ENCODE measurements around the gene UBXN10. TPM values are rescaled to one million over a fixed set of nuclear protein-coding genes. Genes with fewer than 3 reads are reported as not detected.

The UBXN10 gene
- total RNA-seq, 1 experiment from 2014 or later = 0.73 TPM

DNA sequence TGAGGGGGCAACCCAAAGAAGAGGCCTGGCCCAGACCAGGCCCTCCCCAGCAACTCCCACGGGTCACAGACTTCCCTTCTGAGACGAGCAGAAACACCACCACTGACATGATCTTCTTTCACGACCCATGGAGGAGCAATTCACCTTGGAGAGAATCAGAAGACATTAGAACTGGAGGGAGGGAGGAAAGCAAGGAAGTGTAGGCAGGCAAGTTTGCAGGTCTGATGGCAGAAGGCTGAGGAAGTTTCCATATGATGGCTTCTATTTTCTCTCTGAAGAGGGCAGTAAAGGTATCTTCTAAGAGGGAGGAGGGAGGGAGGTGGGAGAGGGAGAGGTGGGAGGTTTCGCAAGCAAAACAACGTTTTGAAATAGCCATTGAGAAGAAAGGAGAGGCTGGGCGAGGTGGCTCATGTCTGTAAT is 1.4 kb upstream of the UBXN10 start:
- H3K36me3 ChIP-seq (replicated peaks; ENCODE audit: control insufficient read depth, insufficient read depth, low read length) = no peaks in the 10 kb centered on the region
- DNase-seq = no peak
- peaks cover 28% of the 10 kb centered on the region for H3K27me3 ChIP-seq (ENCODE audit: control insufficient read depth, insufficient read depth, low read length)
- H3K4me3 ChIP-seq (ENCODE audit: insufficient read depth, low read depth, low read length) = no peak overlapping the region

DNA sequence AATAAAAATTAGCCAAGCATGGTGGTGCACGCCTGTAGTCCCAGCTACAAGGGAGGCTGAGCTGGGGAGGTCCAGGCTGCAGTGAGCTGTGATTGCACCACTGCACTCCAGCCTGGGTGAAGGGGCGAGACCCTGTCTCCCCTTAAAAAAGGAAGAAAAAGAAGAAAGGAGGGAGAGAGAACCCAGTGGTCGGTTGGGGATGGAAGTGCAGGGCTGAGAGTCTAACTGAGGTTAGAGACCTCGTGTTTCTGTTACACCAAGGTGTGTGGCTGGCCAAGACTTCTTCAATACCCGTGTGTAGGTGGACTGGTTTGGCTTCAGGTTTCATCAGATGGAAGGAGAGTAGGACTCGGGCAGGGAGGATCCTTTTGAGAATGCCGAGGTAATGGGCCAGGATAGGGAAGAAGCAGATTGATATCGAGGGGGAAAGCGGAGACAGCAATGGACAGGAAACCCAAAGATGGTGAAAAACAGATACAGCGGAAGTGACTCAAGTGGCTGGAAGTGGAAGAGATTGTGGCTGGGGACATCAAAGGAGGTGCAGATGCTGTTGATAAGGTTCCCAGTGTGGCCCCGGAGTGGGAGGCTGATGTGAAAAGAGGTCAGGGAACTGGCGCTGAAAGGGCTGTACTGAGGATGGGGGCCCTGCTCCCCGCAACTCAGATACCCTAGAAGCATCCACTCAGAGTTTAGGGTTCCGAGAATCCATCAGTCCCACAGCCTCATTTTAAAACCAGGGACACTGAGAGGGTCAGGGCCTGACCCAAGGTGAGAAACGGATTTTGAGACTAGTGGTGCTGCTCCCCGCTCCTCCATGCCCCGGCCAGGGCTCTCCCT is 681 bp upstream of the UBXN10 start:
- Histone ChIP-seq H3K4me3 (ENCODE audit: insufficient read depth, low read depth, low read length) (peak overlapping the region; percentile 61), H3K27me3 (ENCODE audit: control insufficient read depth, insufficient read depth, low read length) (peaks cover 28% of the 10 kb centered on the region), H3K36me3 (replicated peaks; ENCODE audit: control insufficient read depth, insufficient read depth, low read length) (no peaks in the 10 kb centered on the region)
- DNase-seq = no peak

DNA sequence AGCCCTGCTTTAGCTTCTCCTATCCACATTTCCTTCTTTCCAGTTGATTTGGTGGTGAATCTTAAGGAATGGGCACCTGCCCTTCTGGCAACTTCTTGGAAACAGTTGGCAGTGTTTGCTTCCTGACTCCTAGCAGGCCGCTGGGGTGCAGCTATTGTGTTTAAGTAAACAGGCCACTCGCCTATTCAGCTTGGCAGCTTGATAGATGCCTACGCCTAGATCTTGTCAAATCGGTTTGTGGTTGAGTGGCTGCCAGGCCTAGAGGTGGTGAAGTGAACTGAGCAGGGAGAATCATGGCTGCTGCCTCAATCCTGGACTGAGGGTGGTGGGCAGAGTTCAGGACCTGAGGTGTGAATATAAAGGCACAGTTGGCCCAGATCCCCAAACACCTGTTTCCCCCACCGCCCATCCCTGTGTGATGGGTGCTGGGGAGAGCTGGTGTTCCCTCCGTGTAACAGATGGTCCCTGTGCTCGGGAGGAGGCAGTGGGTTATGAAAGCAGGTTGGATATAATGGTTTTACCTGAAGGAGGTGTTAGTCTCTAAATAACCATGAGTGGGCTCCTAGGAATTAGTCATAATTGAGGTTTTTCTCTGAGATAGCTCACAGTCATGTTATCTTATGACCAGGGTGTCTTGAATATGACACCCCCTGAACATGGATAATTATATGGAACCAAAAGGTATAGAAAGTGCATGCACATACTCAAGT is 1.4 kb downstream of the UBXN10 start:
- no peaks in the 10 kb centered on the region for H3K36me3 ChIP-seq (replicated peaks; ENCODE audit: control insufficient read depth, insufficient read depth, low read length)
- no peak for DNase-seq
- H3K27me3 ChIP-seq (ENCODE audit: control insufficient read depth, insufficient read depth, low read length) = peaks cover 28% of the 10 kb centered on the region
- no peak overlapping the region for H3K4me3 ChIP-seq (ENCODE audit: insufficient read depth, low read depth, low read length)

DNA sequence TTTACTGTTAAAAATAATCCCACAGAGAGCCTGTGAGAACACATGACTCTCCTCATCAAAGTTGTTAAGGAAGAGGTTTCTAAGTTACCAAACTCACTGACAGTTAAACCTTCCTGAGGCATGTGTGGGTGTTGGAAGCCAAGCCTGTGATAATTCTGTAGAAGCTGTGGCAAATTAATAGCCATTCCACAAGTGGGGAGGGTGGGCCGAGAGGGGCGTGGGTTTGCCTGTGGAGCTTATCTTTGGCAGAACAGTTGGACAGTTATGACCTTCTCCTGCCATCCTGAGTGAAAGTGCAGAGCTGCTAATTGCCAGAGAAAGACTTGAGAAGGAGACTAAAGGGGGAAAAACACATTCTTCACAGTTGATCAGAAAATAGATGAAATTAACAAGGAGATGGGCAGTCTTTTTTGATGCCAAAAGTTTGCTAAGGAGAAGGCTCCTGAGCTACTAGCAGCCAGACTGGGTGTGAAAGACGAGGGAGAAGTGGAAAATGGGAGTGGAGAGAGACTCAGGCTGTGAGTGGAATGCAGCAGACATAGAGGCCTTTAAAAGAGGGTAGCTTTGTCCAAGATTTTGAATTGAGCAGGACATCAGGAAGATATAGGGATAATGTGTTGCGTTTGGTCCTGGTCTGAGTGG is 2.0 kb downstream of the UBXN10 start:
- no peak overlapping the region for H3K4me3 ChIP-seq (ENCODE audit: insufficient read depth, low read depth, low read length)
- peaks cover 28% of the 10 kb centered on the region for H3K27me3 ChIP-seq (ENCODE audit: control insufficient read depth, insufficient read depth, low read length)
- no peaks in the 10 kb centered on the region for H3K36me3 ChIP-seq (replicated peaks; ENCODE audit: control insufficient read depth, insufficient read depth, low read length)
- DNase-seq = no peak

DNA sequence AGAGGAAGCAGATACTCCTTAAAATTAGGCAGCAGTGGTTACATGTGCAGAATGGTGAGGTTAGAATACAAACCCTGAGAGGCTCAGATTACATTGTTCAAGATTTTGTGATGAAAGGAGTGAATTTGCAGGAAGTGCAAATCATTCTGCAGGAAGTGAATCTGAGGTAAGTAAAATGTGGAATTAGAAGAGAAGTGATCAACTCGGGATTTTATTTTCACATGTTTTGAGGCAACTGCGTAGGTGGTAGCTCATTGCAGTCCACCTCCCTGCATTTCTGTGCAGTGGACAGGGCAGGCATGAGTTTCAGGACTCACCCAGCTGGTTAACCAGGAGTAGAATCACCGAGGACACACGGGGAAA is 2.5 kb downstream of the UBXN10 start:
- Histone ChIP-seq H3K36me3 (replicated peaks; ENCODE audit: control insufficient read depth, insufficient read depth, low read length) (no peaks in the 10 kb centered on the region), H3K4me3 (ENCODE audit: insufficient read depth, low read depth, low read length) (no peak overlapping the region), H3K27me3 (ENCODE audit: control insufficient read depth, insufficient read depth, low read length) (peaks cover 26% of the 10 kb centered on the region)
- DNase-seq = no peak

DNA sequence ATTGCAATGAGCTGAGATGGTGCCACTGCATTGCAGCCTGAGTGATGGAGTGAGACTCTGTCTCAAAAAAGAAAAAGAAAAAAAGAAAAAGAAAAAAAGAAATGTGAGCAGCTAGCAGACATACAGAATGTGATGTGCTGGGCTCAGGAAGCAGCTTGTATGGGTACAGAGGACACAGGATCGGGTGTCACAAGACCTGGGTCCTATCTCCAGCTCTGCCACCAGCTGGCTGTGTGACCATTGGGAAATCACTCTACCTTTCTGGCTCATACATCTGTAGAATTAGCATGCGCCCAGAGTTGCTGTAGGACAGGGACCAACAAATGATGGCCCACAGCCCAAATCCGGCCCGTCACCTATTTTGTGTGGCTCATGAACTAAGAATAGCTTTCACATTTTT is 3.8 kb downstream of the UBXN10 start:
- H3K36me3 ChIP-seq (replicated peaks; ENCODE audit: control insufficient read depth, insufficient read depth, low read length) = no peaks in the 10 kb centered on the region
- H3K4me3 ChIP-seq (ENCODE audit: insufficient read depth, low read depth, low read length) = no peak overlapping the region
- H3K27me3 ChIP-seq (ENCODE audit: control insufficient read depth, insufficient read depth, low read length) = peaks cover 23% of the 10 kb centered on the region
- no peak for DNase-seq

DNA sequence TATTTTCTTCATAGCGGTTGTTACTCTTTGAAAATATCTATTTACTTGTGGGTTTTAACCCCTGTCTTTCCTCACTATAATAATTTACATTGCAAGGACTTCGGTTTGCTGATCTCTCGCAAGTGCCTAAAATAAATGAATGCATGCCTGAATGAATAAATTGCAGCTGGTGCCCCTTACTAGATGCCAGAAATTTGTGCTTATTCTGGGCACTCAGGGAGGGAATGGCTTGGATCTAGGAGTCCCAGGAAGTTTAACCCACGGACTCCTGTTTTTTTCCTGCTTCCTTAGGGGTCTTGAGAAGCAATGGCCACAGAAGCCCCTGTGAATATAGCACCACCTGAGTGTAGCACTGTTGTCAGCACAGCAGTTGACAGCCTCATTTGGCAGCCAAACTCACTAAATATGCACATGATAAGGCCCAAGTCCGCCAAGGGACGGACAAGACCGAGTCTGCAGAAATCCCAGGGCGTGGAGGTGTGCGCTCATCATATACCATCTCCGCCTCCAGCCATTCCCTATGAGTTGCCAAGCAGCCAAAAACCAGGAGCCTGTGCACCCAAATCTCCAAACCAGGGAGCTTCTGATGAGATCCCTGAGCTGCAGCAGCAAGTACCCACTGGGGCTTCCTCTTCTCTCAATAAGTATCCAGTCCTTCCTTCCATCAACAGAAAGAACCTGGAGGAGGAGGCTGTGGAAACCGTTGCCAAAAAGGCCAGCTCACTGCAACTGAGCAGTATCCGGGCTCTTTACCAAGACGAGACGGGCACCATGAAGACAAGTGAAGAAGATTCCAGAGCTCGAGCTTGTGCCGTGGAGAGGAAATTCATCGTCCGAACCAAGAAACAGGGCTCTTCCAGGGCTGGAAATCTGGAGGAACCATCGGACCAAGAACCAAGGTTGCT is 4.6 kb downstream of the UBXN10 start:
- DNase-seq = no peak
- no peak overlapping the region for H3K4me3 ChIP-seq (ENCODE audit: insufficient read depth, low read depth, low read length)
- peaks cover 16% of the 10 kb centered on the region for H3K27me3 ChIP-seq (ENCODE audit: control insufficient read depth, insufficient read depth, low read length)
- no peaks in the 10 kb centered on the region for H3K36me3 ChIP-seq (replicated peaks; ENCODE audit: control insufficient read depth, insufficient read depth, low read length)

DNA sequence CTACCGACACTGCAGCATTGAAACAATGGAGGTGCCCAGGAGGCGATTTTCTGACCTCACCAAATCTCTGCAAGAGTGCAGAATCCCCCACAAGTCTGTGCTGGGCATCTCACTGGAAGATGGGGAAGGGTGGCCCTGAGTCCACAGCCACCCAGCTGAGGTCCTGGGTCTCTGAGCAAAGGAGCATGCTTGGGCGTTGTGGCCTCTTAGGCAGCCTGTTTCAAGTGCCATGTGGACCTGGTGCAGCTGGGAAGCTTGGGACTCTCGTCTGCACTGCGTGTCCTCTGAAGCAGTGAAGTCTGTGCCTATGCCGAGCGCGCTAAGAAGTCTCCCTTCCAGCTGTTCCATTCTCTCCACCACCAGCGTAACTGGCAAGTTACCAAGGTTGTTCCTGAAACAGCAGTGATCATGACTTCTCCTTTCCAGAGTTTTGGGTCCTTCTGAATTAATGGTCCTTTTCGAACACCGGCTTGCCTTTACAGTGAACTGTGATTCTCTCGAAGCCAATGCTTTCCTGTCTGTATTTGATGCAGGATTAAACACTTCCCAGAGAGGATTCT is 5.5 kb downstream of the UBXN10 start:
- Histone ChIP-seq H3K36me3 (replicated peaks; ENCODE audit: control insufficient read depth, insufficient read depth, low read length) (no peaks in the 10 kb centered on the region), H3K4me3 (ENCODE audit: insufficient read depth, low read depth, low read length) (no peak overlapping the region), H3K27me3 (ENCODE audit: control insufficient read depth, insufficient read depth, low read length) (peaks cover 9% of the 10 kb centered on the region)
- no peak for DNase-seq

DNA sequence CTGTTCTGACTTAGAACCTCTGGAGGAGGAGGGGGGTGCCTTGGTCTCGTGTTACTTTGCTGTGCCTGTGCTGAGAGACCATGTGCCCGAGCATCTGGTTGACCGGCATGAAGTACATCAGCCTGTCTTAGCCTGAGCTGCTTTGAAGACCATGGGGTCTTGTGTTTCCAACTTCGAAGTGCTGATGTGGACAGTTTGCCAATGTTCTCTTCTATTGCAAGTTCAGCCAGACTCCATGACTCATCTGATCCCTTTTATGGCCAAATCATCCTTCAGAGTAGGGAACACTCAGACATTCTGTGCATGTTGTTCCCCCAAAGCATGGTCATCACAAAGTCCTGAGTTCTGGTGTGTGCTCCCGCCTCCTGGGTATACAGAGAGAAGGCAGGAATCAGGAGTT is 6.5 kb downstream of the UBXN10 start:
- no peaks in the 10 kb centered on the region for H3K36me3 ChIP-seq (replicated peaks; ENCODE audit: control insufficient read depth, insufficient read depth, low read length)
- no peak for DNase-seq
- no peak overlapping the region for H3K4me3 ChIP-seq (ENCODE audit: insufficient read depth, low read depth, low read length)
- H3K27me3 ChIP-seq (ENCODE audit: control insufficient read depth, insufficient read depth, low read length) = peaks cover 4% of the 10 kb centered on the region

DNA sequence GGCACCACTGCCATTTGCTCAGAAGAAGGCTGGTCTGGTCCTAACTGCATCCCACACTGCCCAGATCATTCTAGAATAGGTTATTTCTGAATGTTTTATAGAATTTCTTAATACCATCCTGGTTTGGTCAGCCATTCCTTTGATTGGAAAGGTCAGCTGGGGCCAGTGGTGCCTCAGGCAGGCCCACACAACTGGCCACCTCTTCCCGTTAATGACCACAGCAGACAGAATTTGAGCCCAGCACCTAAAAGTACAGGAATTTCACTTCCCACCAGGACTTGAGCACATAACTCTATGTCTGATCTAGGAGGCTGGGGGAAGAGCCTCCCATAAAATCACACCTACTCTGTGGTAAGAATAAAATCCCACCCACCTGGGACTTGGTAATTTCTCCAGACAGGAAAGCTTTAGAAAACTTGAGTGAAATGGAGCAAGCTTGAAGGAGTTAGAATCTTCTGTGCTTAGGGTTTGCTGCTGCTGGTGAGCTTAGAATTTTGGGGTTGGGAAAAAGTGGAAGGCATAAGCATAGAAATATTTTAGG is 7.0 kb downstream of the UBXN10 start:
- H3K36me3 ChIP-seq (replicated peaks; ENCODE audit: control insufficient read depth, insufficient read depth, low read length) = no peaks in the 10 kb centered on the region

DNA sequence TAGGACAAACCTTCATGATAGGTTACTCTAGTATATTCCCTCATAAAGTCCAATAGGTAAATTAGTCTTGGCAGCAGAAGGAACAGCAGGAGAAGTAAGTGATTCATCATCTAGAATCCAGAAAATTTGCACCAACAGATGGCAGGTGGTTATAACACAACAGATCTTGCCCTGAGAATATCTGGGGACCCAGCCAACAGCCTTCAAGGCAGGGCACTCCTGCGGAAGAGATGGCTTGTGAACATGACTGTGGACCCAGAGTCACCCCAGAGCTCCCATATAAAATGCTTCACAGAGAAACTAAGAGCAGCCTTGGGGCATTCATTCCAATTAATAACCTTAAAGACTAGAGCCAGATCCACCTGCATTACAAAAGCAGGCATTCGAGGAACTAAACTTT is 8.3 kb downstream of the UBXN10 start:
- no peaks in the 10 kb centered on the region for H3K36me3 ChIP-seq (replicated peaks; ENCODE audit: control insufficient read depth, insufficient read depth, low read length)
- no peak overlapping the region for H3K4me3 ChIP-seq (ENCODE audit: insufficient read depth, low read depth, low read length)
- DNase-seq = no peak
- no peaks in the 10 kb centered on the region; the same call in 1 of the 2 replicates for H3K27me3 ChIP-seq (ENCODE audit: control insufficient read depth, insufficient read depth, low read length)

More for the DNA sequence above, 7.0 kb downstream of the UBXN10 start:
- DNase-seq = no peak
- H3K27me3 ChIP-seq (ENCODE audit: control insufficient read depth, insufficient read depth, low read length) = peaks cover 4% of the 10 kb centered on the region
- no peak overlapping the region for H3K4me3 ChIP-seq (ENCODE audit: insufficient read depth, low read depth, low read length)

DNA sequence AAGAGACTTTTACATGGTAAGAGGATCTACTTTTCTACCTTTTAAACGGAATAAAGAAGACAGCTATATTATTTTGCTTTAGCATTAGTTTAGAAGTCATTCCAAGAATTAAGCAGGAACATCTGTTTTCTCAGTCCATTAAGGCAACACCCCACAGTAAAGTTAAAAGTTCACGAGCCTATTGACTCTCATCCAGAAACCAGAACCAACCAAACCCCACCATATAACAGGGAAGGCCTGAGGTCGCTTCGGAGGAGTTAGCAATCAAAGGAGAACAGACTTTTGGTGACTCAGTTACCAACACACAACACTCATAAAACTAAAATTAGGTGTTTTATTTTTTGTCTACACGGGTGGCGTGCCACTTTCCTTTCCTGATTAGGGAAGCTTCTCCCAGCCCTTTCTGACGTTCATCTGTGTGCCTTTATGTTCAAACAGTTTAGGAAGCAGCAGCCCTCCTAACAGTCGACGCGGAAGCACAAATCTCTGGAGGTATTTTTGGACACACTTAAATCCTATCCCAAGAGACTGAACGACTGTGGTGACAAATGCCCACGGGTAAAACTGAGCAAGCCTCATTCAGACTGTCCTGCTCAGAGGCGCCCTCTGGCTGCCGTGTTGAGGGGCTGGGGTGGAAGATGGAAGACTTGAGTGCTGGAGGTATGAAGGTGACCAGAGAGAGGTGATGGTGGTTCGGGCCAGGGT is 9.0 kb downstream of the UBXN10 start:
- Histone ChIP-seq H3K4me3 (ENCODE audit: insufficient read depth, low read depth, low read length) (no peak overlapping the region), H3K27me3 (ENCODE audit: control insufficient read depth, insufficient read depth, low read length) (no peaks in the 10 kb centered on the region; the same call in 1 of the 2 replicates), H3K36me3 (replicated peaks; ENCODE audit: control insufficient read depth, insufficient read depth, low read length) (no peaks in the 10 kb centered on the region)
- DNase-seq = peak; percentile 74

DNA sequence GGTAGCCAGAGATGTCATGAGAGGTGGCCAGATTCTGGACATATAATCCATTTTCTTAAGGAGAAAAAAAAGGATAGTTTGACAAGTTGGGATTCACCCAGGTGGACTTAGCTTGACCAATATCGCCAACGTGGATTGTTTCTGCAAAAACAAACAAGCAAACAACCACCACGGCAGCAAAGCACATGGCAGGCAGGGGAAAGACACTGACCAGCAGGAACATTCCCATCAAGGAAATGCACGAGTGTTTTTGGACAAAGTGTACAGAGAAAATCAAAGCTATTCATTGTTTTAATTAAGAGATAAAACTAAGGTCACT is 9.5 kb downstream of the UBXN10 start:
- H3K27me3 ChIP-seq (ENCODE audit: control insufficient read depth, insufficient read depth, low read length) = no peaks in the 10 kb centered on the region; the same call in 1 of the 2 replicates
- H3K36me3 ChIP-seq (replicated peaks; ENCODE audit: control insufficient read depth, insufficient read depth, low read length) = no peaks in the 10 kb centered on the region
- H3K4me3 ChIP-seq (ENCODE audit: insufficient read depth, low read depth, low read length) = no peak overlapping the region
- DNase-seq = no peak
